ENCODE results near the gene ICE1.

DNA sequence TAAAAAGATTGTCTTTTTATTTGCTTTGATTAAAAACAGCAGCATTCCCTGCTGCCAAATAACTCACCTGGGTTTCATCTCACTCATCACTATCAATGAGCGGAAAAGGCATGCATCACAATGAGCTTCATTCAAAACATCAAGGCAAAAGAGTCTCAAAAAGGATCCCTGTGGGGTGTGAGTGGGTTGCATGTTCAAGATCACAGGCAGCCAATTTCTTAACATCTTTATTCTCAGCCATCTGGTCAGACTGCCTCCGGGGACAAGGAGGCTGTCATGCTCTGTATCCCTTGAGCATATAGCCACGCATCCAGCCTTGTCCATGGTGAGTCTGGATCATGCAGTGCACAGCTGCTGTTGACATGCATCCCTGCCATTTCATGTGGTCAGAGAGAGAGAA is 117.1 kb downstream of the ICE1 start:
- TF ChIP-seq EZH2 (IDR thresholded peaks at IDR 0.05; ENCODE audit: borderline replicate concordance, insufficient read depth, low read depth, low read length, poor library complexity, severe bottlenecking): no peak
- TF ChIP-seq, protein P1, sequence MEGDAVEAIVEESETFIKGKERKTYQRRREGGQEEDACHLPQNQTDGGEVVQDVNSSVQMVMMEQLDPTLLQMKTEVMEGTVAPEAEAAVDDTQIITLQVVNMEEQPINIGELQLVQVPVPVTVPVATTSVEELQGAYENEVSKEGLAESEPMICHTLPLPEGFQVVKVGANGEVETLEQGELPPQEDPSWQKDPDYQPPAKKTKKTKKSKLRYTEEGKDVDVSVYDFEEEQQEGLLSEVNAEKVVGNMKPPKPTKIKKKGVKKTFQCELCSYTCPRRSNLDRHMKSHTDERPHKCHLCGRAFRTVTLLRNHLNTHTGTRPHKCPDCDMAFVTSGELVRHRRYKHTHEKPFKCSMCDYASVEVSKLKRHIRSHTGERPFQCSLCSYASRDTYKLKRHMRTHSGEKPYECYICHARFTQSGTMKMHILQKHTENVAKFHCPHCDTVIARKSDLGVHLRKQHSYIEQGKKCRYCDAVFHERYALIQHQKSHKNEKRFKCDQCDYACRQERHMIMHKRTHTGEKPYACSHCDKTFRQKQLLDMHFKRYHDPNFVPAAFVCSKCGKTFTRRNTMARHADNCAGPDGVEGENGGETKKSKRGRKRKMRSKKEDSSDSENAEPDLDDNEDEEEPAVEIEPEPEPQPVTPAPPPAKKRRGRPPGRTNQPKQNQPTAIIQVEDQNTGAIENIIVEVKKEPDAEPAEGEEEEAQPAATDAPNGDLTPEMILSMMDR (IDR thresholded peaks at IDR 0.05): no peak

Data from B cell (primary cell).